ENCODE data around the gene DPYSL5.

DPYSL5 gene

DNA sequence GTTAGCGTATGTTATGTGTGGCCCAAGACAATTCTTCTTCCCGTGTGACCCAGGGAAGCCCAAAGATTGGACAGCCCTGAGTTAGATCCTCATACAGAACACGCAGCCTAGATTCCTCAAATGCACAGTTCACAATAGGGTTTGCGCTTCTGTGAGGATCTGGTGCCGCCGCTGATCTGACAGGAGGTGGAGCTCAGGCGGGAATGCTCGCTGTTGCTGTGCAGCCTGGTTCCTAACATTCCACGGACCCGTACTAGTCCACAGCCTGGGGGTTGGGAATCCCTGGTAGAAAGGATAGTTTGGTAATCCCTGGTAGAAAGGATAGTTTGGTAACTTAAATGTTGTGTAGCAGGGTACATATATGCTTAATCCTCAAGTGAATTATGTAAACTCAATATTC is 149.5 kb downstream of the DPYSL5 start:
- TF ChIP-seq, protein P1, sequence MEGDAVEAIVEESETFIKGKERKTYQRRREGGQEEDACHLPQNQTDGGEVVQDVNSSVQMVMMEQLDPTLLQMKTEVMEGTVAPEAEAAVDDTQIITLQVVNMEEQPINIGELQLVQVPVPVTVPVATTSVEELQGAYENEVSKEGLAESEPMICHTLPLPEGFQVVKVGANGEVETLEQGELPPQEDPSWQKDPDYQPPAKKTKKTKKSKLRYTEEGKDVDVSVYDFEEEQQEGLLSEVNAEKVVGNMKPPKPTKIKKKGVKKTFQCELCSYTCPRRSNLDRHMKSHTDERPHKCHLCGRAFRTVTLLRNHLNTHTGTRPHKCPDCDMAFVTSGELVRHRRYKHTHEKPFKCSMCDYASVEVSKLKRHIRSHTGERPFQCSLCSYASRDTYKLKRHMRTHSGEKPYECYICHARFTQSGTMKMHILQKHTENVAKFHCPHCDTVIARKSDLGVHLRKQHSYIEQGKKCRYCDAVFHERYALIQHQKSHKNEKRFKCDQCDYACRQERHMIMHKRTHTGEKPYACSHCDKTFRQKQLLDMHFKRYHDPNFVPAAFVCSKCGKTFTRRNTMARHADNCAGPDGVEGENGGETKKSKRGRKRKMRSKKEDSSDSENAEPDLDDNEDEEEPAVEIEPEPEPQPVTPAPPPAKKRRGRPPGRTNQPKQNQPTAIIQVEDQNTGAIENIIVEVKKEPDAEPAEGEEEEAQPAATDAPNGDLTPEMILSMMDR (IDR thresholded peaks at IDR 0.05; ENCODE audit: low read depth, low read length, missing control alignments), result no peak

GRCh38 chr2:26998323-26998722 is 150.4 kb downstream of the DPYSL5 start:
- no peak for DNase-seq (ENCODE audit: extremely low read depth, low read depth)
- H3K4me3 ChIP-seq (replicated peaks; ENCODE audit: low read depth, low read length), result no peak overlapping the region
- TF ChIP-seq, protein P1 (IDR thresholded peaks at IDR 0.05; ENCODE audit: low read depth, low read length, missing control alignments), result no peak

More for the DNA sequence above, 149.5 kb downstream of the DPYSL5 start:
- no peak for DNase-seq (ENCODE audit: extremely low read depth, low read depth)
- H3K4me3 ChIP-seq (replicated peaks; ENCODE audit: low read depth, low read length), result no peak overlapping the region

Measured in HFF-Myc (cell line).